ENCODE data around the gene MGLL. TPM values are rescaled to one million over a fixed set of nuclear protein-coding genes. Genes with fewer than 3 reads are reported as not detected.

The MGLL gene
- total and polyA plus RNA-seq, 2 experiments from 2014 or later: 58.7 to 184 TPM

DNA sequence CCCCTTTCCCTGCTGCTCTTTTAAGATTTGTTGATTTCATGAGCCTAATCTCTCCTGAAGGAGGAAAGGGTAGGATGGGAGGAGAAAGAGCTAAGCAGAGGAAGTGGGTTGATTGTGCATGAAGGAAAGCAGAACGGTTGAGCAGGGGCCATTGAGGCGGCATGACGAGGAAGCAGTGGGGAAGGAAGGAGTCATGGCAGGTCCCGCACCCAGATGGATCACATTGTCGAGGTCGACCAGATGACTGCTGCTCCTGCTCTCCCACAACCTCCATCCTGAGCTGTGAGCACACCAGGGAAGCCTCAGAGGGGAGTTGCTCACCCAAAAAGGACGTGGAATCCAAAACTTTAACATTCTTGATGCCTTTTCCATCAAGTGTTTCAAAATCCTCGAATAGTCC lies 106.8 kb downstream of the MGLL start:
- H3K27ac ChIP-seq: no peak overlapping the region
- in situ Hi-C loops (cut with MboI): no loop called here
- no peak overlapping the region for H2AFZ ChIP-seq
- no peak overlapping the region for H3K4me2 ChIP-seq (ENCODE audit: unreplicated experiment)
- 64 to 65% methylated on average over 8 of the region's 8 CpGs for WGBS, 2 experiments (ENCODE audit: low coverage in 1 of 2, low lambda C conversion rate in 2 of 2, missing lambda C conversion rate in 2 of 2)
- DNase-seq: no peak
- no peaks in the 10 kb centered on the region for H3K9me3 ChIP-seq (ENCODE audit: low read depth)
- no peak overlapping the region for H3K4me3 ChIP-seq
- H3F3A ChIP-seq (ENCODE audit: insufficient read depth): no peaks in the 10 kb centered on the region
- H3K9ac ChIP-seq: no peak overlapping the region
- no peaks in the 10 kb centered on the region for H3K27me3 ChIP-seq (replicated peaks; ENCODE audit: insufficient read depth)
- no peaks in the 10 kb centered on the region for H3K79me2 ChIP-seq (ENCODE audit: insufficient read depth)
- H4K20me1 ChIP-seq (ENCODE audit: insufficient read depth): no peaks in the 10 kb centered on the region
- H3K36me3 ChIP-seq (ENCODE audit: low read depth): peaks cover 6% of the 10 kb centered on the region; the same call in 1 of the 2 replicates
- H3K9me2 ChIP-seq (ENCODE audit: insufficient read depth): no peaks in the 10 kb centered on the region
- H3K4me1 ChIP-seq (ENCODE audit: insufficient read depth): no peaks in the 10 kb centered on the region
- TF ChIP-seq EZH2 (IDR thresholded peaks at IDR 0.05; ENCODE audit: insufficient read depth, poor library complexity, severe bottlenecking): no peak
- no peak for TF ChIP-seq EZH2phosphoT487 (IDR thresholded peaks at IDR 0.05; ENCODE audit: insufficient read depth, low read depth)

DNA sequence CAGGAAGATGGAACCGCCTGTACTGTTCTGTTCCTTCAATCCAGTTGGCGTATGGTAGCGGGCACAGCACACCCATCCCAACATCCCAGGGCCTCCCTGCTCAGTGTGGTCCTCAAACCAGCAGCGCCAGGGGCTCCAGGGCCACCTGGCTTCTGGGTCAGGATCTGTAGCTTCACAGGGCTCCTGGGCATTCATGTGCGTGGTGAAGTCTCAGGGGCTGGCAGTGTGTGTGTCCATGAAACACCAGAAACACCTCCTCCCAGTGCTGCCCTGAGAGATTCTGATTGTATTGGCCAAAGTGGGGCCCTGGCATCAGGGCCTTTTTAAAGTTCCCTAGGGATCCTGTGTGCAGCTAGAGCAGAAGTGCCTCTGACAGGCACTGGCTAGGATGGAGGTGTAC lies 107.4 kb downstream of the MGLL start:
- Histone ChIP-seq H3K9me2 (ENCODE audit: insufficient read depth) (no peaks in the 10 kb centered on the region), H3K4me2 (ENCODE audit: unreplicated experiment) (no peak overlapping the region), H3K27ac (no peak overlapping the region), H3K36me3 (ENCODE audit: low read depth) (no peaks in the 10 kb centered on the region; the same call in 1 of the 2 replicates), H3K9me3 (ENCODE audit: low read depth) (no peaks in the 10 kb centered on the region), H3K4me3 (no peak overlapping the region), H3K27me3 (replicated peaks; ENCODE audit: insufficient read depth) (no peaks in the 10 kb centered on the region), H3F3A (ENCODE audit: insufficient read depth) (no peaks in the 10 kb centered on the region), H3K9ac (no peak overlapping the region), H2AFZ (no peak overlapping the region), H4K20me1 (ENCODE audit: insufficient read depth) (no peaks in the 10 kb centered on the region), H3K79me2 (ENCODE audit: insufficient read depth) (no peaks in the 10 kb centered on the region), H3K4me1 (ENCODE audit: insufficient read depth) (no peaks in the 10 kb centered on the region)
- in situ Hi-C loops (cut with MboI): no loop called here
- DNase-seq: no peak
- WGBS, 2 experiments (ENCODE audit: low coverage in 1 of 2, low lambda C conversion rate in 2 of 2, missing lambda C conversion rate in 2 of 2): 92 to 100% methylated on average over 5 of the region's 5 CpGs
- TF ChIP-seq EZH2 (IDR thresholded peaks at IDR 0.05; ENCODE audit: insufficient read depth, poor library complexity, severe bottlenecking) (no peak), EZH2phosphoT487 (IDR thresholded peaks at IDR 0.05; ENCODE audit: insufficient read depth, low read depth) (no peak)

DNA sequence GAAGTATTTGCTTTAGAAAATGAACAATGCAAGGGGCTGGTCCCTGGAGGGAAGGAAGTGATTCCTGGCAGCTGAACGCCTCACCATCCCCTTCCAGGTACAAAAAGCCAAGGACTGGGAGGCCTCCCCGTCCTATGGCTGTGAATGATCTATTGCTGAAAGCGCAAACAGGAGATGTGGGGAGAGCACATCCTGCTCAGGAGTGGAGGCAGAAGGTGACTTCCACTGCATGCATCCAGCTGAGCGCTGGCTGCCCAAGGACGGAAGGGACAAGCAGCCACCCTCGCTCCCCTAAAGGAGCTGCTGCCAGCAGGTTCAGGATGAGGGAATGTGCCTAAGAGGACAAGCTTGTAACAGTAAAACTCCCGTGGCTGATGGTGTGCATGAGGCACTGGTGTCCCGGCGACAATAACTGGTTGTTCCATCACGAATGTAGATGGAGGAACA lies 108.2 kb downstream of the MGLL start:
- 80 to 83% methylated on average over 10 of the region's 10 CpGs for WGBS, 2 experiments (ENCODE audit: low coverage in 1 of 2, low lambda C conversion rate in 2 of 2, missing lambda C conversion rate in 2 of 2)
- in situ Hi-C loops (cut with MboI): no loop called here
- Histone ChIP-seq H3K9me3 (ENCODE audit: low read depth) (no peaks in the 10 kb centered on the region), H4K20me1 (ENCODE audit: insufficient read depth) (no peaks in the 10 kb centered on the region), H3K27me3 (replicated peaks; ENCODE audit: insufficient read depth) (no peaks in the 10 kb centered on the region), H2AFZ (no peak overlapping the region), H3K4me3 (no peak overlapping the region), H3K36me3 (ENCODE audit: low read depth) (no peaks in the 10 kb centered on the region; the same call in 1 of the 2 replicates), H3F3A (ENCODE audit: insufficient read depth) (no peaks in the 10 kb centered on the region), H3K4me2 (ENCODE audit: unreplicated experiment) (no peak overlapping the region), H3K9me2 (ENCODE audit: insufficient read depth) (no peaks in the 10 kb centered on the region), H3K4me1 (ENCODE audit: insufficient read depth) (no peaks in the 10 kb centered on the region), H3K27ac (no peak overlapping the region), H3K9ac (no peak overlapping the region), H3K79me2 (ENCODE audit: insufficient read depth) (no peaks in the 10 kb centered on the region)
- no peak for TF ChIP-seq EZH2phosphoT487 (IDR thresholded peaks at IDR 0.05; ENCODE audit: insufficient read depth, low read depth)
- TF ChIP-seq EZH2 (IDR thresholded peaks at IDR 0.05; ENCODE audit: insufficient read depth, poor library complexity, severe bottlenecking): no peak
- no peak for DNase-seq

DNA sequence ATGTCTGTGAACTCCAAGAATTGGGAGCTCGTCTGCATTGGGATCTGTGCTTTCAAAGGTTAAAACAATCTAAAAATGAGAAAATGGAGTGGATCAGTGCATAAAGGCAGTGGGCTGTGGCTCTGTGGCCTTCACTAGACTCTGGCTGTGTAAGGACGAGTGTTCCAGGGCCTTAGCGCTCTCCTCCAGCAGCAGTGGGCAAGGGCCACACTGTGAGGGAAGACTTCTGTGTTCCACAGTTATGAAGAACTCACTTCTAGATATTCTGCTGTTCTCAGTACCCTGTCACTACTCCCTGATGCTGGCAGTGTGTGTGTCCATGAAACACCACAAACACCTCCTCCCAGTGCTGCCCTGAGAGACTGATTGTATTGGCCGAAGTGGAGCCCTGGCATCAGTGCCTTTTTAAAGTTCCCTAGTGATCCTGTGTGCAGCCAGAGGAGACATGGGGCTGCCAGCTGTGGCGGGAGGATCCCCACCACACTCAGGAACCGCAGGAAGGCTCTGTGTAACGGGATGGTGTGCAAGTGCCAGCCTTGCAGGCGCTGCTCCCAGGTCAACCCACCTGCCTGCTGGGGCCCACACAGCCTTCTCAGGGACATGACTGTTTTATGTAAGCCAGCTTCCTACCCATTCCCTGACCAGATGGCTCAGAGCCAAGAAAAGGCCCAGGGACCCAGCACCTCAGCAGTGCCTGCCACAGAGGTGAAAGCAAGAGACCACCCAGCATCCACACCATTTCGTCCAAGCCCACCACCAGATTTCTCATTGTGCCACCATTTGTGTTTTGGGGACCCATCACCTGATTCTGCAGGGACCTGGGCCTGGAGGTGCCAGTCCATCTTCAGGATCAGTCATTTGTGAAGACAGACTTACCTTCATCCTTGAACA lies 109.2 kb downstream of the MGLL start:
- Histone ChIP-seq H3K9me3 (ENCODE audit: low read depth) (no peaks in the 10 kb centered on the region), H4K20me1 (ENCODE audit: insufficient read depth) (no peaks in the 10 kb centered on the region), H3K27me3 (replicated peaks; ENCODE audit: insufficient read depth) (no peaks in the 10 kb centered on the region), H3K9me2 (ENCODE audit: insufficient read depth) (no peaks in the 10 kb centered on the region), H3K4me1 (ENCODE audit: insufficient read depth) (no peaks in the 10 kb centered on the region), H3K4me2 (ENCODE audit: unreplicated experiment) (no peak overlapping the region), H3K4me3 (no peak overlapping the region), H3K9ac (no peak overlapping the region), H3K36me3 (ENCODE audit: low read depth) (no peaks in the 10 kb centered on the region; the same call in 1 of the 2 replicates), H3F3A (ENCODE audit: insufficient read depth) (no peaks in the 10 kb centered on the region), H3K27ac (no peak overlapping the region), H3K79me2 (ENCODE audit: insufficient read depth) (no peaks in the 10 kb centered on the region), H2AFZ (no peak overlapping the region)
- WGBS, 2 experiments (ENCODE audit: low coverage in 1 of 2, low lambda C conversion rate in 2 of 2, missing lambda C conversion rate in 2 of 2): 81% methylated on average over 9 of the region's 9 CpGs
- no peak for TF ChIP-seq EZH2 (IDR thresholded peaks at IDR 0.05; ENCODE audit: insufficient read depth, poor library complexity, severe bottlenecking)
- TF ChIP-seq EZH2phosphoT487 (IDR thresholded peaks at IDR 0.05; ENCODE audit: insufficient read depth, low read depth): no peak
- in situ Hi-C loops (cut with MboI): no loop called here
- DNase-seq: no peak
